ENCODE results near the gene IL17RE.
"Not testable (repeated sequence)": the region's sequence is repeated elsewhere in the genome, so short reads cannot be mapped to it uniquely, and the experiment has no call there.

The IL17RE gene, protein sequence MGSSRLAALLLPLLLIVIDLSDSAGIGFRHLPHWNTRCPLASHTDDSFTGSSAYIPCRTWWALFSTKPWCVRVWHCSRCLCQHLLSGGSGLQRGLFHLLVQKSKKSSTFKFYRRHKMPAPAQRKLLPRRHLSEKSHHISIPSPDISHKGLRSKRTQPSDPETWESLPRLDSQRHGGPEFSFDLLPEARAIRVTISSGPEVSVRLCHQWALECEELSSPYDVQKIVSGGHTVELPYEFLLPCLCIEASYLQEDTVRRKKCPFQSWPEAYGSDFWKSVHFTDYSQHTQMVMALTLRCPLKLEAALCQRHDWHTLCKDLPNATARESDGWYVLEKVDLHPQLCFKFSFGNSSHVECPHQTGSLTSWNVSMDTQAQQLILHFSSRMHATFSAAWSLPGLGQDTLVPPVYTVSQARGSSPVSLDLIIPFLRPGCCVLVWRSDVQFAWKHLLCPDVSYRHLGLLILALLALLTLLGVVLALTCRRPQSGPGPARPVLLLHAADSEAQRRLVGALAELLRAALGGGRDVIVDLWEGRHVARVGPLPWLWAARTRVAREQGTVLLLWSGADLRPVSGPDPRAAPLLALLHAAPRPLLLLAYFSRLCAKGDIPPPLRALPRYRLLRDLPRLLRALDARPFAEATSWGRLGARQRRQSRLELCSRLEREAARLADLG

DNA sequence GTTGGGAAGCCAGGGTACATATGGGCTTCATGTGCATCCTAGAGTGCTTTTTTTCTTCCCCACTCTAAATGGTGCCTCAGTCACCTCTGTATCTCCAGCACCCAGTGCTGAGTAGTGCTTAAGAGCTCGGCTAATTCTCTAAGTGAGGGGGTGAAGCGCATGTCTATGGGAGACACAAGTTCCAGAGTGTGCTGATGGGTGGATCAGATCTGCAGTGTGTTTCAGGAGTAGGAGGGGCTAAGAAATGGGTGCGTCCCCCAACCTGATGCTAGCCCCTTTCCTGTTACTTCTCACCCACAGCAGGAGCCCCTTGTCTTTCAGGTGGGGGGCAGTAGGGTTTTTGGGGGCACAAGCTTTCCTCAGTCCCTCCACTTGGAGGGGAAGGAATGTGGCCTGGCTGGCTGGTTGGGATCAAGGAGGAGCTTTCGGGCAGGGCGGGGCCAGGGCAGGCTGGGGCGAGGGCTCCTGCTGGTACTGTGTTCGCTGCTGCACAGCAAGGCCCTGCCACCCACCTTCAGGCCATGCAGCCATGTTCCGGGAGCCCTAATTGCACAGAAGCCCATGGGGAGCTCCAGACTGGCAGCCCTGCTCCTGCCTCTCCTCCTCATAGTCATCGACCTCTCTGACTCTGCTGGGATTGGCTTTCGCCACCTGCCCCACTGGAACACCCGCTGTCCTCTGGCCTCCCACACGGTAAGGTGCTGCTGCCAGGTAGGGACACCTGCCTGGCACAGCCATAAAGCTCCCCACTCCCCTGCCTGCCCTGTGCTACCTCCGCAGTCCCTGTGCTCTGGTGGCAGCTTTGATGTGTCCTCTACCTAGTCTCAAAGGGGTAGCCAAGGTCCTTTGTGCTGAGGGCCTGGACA is at the start of gene IL17RE:
TSS of gene IL17RE (plus strand) at position 477 of the 866 bp plus-strand sequence. CDS start at position 562, 85 bp downstream.
- peaks cover 6% of the 10 kb centered on the region for H3K4me1 ChIP-seq (ENCODE audit: control insufficient read depth, low read length)
- H3K27ac ChIP-seq (ENCODE audit: low read depth, low read length): no peak within 1 kb of the TSS
- H3K4me2 ChIP-seq (ENCODE audit: low read length): no peak within 1 kb of the TSS
- no peak for TF ChIP-seq EZH2phosphoT487 (IDR thresholded peaks at IDR 0.05; ENCODE audit: borderline replicate concordance, low read length)
- TF ChIP-seq, protein P1, sequence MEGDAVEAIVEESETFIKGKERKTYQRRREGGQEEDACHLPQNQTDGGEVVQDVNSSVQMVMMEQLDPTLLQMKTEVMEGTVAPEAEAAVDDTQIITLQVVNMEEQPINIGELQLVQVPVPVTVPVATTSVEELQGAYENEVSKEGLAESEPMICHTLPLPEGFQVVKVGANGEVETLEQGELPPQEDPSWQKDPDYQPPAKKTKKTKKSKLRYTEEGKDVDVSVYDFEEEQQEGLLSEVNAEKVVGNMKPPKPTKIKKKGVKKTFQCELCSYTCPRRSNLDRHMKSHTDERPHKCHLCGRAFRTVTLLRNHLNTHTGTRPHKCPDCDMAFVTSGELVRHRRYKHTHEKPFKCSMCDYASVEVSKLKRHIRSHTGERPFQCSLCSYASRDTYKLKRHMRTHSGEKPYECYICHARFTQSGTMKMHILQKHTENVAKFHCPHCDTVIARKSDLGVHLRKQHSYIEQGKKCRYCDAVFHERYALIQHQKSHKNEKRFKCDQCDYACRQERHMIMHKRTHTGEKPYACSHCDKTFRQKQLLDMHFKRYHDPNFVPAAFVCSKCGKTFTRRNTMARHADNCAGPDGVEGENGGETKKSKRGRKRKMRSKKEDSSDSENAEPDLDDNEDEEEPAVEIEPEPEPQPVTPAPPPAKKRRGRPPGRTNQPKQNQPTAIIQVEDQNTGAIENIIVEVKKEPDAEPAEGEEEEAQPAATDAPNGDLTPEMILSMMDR (IDR thresholded peaks at IDR 0.05; ENCODE audit: low read depth, low read length, poor library complexity, severe bottlenecking): no peak
- H4K20me1 ChIP-seq (ENCODE audit: control insufficient read depth, insufficient read depth, low read depth, low read length): no peaks in the 10 kb centered on the region
- H3K9me3 ChIP-seq (ENCODE audit: control insufficient read depth, insufficient read depth, low read length): no peaks in the 10 kb centered on the region
- H3K4me3 ChIP-seq (ENCODE audit: low read length): no peak within 1 kb of the TSS
- no peaks in the 10 kb centered on the region for H3F3A ChIP-seq (ENCODE audit: control insufficient read depth, insufficient read depth)
- H3K27me3 ChIP-seq (ENCODE audit: control insufficient read depth, low read length): no peaks in the 10 kb centered on the region
- no peaks in the 10 kb centered on the region for H3K36me3 ChIP-seq (ENCODE audit: control insufficient read depth, low read length)
- no peaks in the 10 kb centered on the region for H3K9me2 ChIP-seq (replicated peaks; ENCODE audit: control insufficient read depth, low read length)
- H3K79me2 ChIP-seq (ENCODE audit: control insufficient read depth, low read length): no peaks in the 10 kb centered on the region

DNA sequence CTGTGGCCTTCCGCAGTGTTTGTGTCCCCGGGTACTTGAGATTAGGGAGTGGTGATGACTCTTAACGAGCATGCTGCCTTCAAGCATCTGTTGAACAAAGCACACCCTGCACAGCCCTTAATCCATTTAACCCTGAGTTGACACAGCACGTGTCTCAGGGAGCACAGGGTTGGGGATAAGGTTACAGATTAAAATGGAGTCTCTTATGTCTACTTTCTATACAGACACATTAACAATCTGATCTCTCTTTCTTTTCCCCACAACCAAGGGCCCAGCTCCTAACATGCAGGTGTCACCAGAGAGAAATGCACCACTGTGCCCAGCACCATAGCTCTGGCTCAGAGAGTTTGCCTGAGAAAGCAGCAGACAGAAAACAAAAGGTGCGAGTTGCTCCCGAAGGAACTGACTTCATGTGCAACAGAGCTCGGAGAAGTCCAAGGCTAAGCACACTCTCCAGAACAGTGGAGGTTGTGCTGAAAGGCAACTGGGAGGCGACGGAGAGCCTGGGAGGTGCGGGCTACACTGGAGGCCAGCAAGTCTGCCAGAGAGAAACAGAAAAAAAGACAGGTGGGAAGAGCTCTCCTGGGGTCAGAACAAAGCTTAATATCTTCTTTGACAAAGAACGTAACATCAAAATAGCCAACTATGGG is 48.2 kb upstream of the IL17RE start:
- H3K9me3 ChIP-seq (ENCODE audit: control insufficient read depth, insufficient read depth, low read length); H3K27me3 ChIP-seq (ENCODE audit: control insufficient read depth, low read length); H3K4me2 ChIP-seq (ENCODE audit: low read length); H3K4me3 ChIP-seq (ENCODE audit: low read length); H3K27ac ChIP-seq (ENCODE audit: low read depth, low read length); H3K36me3 ChIP-seq (ENCODE audit: control insufficient read depth, low read length); H3K79me2 ChIP-seq (ENCODE audit: control insufficient read depth, low read length); H4K20me1 ChIP-seq (ENCODE audit: control insufficient read depth, insufficient read depth, low read depth, low read length); H3F3A ChIP-seq (ENCODE audit: control insufficient read depth, insufficient read depth); H3K9me2 ChIP-seq (replicated peaks; ENCODE audit: control insufficient read depth, low read length); H3K4me1 ChIP-seq (ENCODE audit: control insufficient read depth, low read length): not testable (repeated sequence)

DNA sequence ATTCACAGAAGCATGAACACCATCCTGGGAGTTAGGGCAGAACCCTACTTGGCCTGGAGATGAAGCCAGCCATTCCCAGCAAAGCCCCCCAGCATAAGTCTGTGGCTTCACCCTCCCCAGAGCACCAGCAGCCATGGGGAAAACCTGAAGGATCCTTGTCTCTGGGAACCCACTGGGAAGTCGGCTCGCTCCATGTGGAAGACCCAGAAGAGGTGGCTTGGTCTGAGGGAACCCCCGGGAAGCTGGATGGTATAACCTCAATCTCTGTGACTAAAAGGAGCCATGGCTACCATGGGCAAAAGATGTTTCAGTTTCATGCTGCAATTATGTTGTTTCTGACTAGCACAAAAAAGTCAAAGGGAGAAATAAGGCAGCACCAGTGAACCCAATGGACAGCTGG is 47.1 kb upstream of the IL17RE start:
- H3K79me2 ChIP-seq (ENCODE audit: control insufficient read depth, low read length): no peaks in the 10 kb centered on the region
- no peak overlapping the region for H3K4me2 ChIP-seq (ENCODE audit: low read length)
- H3K9me2 ChIP-seq (replicated peaks; ENCODE audit: control insufficient read depth, low read length): no peaks in the 10 kb centered on the region
- H3K27ac ChIP-seq (ENCODE audit: low read depth, low read length): no peak overlapping the region
- H3K36me3 ChIP-seq (ENCODE audit: control insufficient read depth, low read length): no peaks in the 10 kb centered on the region
- H3K9me3 ChIP-seq (ENCODE audit: control insufficient read depth, insufficient read depth, low read length): no peaks in the 10 kb centered on the region
- H3K4me3 ChIP-seq (ENCODE audit: low read length): no peak overlapping the region
- no peaks in the 10 kb centered on the region for H4K20me1 ChIP-seq (ENCODE audit: control insufficient read depth, insufficient read depth, low read depth, low read length)
- TF ChIP-seq, protein P1 (IDR thresholded peaks at IDR 0.05; ENCODE audit: low read depth, low read length, poor library complexity, severe bottlenecking): no peak
- TF ChIP-seq EZH2phosphoT487 (IDR thresholded peaks at IDR 0.05; ENCODE audit: borderline replicate concordance, low read length): no peak
- H3K4me1 ChIP-seq (ENCODE audit: control insufficient read depth, low read length): no peaks in the 10 kb centered on the region
- peaks cover 4% of the 10 kb centered on the region; the same call in 1 of the 2 replicates for H3K27me3 ChIP-seq (ENCODE audit: control insufficient read depth, low read length)
- H3F3A ChIP-seq (ENCODE audit: control insufficient read depth, insufficient read depth): no peaks in the 10 kb centered on the region
